ENCODE results near the gene FLYWCH1. TPM values are rescaled to one million over a fixed set of nuclear protein-coding genes. Genes with fewer than 3 reads are reported as not detected.
A peak's percentile ranks its signal among the peaks of the same experiment; 100 is the strongest.
"Not testable (repeated sequence)": the region's sequence is repeated elsewhere in the genome, so short reads cannot be mapped to it uniquely, and the experiment has no call there.

FLYWCH1 gene
- polyA plus RNA-seq, 5 donors, result 14.7 to 41.5 (median 20.0) TPM

DNA sequence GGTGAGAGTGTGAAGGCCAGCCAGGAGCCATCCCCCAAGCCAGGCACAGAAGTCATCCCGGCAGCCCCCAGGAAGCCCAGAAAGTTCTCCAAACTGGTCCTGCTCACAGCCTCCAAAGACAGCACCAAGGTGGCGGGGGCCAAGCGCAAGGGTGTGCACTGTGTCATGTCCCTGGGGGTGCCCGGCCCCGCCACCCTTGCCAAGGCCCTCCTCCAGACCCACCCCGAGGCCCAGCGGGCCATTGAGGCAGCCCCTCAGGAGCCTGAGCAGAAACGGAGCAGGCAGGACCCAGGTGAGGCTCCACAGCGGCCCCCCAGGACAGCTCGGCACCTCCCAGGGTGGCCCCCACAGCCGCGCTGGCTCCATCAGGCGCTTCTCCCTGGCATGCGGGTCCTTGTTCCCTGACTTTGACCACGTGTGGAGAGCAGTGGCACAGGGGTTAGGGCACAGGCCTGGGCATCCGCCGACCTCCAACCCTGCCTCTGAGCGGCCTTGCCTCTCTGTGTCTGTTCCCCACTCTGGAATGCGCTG lies 15.2 kb upstream of the FLYWCH1 start:
- no peak for DNase-seq

GRCh38 chr16:2897110-2897509 lies 14.6 kb upstream of the FLYWCH1 start:
- DNase-seq, result no peak

DNA sequence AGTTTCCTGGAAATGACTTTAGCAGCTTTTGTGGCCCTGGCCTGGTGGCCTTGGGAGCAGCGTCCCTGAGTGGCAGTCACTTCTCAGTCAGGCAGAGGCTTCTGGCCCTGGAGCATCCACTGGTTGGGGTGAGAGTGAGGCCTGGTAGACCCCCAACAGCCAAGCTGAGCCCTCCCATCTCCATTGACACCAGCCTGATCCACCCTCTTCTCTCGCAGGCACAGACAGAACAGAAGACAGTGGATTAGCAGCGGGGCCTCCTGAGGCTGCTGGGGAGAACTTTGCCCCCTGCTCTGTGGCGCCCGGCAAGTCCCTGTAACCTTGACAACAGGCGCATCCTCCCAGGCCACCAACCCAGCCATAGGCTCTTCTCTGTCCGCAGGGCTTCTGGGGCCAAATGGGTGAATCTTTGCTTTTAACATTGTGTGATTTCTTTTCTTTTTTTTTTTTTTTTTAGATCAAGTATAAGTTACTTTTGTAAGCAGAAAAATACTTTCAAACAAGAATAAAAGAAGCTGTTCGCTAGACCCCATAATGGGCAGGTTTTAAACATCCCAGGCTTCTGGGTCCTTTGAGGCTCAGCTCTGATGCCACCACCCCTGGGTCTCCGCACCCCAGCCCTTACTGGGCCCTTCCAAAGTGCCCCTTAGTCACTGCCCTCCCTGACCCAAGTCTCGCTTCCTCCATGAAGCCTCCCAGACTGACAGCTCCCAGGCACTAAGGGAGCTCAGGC lies 12.7 kb upstream of the FLYWCH1 start:
- DNase-seq, result no peak

DNA sequence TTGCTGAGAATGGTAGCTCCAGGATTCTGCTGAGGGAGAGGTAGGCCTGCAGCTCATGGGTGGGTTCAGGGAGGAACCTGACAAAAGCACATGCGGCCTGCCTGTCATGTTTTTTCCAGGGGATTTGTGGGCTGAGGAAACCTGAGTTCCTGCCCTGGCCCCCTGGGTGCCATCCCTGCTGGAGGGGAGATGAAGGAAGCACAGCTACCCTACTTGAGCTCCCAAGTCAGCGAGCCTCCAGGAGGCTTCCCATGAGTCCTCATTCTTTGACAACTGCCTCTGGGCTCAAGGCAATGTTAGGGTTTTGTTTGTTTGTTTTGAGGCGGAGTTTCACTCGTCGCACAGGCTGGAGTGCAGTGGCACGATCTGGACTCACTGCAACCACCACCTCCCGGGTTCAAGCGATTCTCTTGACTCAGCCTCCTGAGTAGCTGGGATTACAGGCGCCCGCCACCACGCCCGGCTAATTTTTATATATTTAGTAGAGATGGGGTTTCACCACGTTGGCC lies 12.1 kb upstream of the FLYWCH1 start:
- no peak for DNase-seq

DNA sequence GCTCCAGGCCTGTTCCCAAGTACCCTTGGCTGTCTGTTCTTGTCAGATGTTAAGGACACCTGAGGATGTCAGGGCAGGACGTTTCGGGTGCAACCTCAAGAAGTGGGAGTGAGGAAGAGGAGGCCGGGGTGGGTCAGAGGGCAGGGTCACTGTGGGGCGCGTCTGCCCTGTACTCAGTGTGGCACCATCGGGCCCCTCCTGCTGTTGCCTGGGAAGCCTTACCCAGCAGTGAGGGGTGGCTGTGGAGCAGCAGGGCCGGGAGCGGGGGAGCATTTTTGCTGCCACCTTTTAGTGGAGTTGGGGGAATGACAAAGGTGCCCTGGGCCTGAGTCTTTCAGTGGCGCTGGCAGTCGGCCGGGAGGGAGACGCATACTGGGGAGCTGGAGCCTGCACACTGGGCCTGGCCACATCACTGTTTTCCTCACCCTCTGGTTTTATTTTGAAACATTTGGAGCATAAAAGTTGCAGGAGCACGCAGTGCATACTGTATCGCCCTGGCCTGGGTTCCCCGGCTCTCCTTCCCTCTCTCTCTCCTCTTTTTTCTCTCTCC lies 11.1 kb upstream of the FLYWCH1 start:
- DNase-seq, result no peak

- no peak for DNase-seq
These were observed 9.2 kb upstream of the FLYWCH1 start for GRCh38 chr16:2902337-2903130.

DNA sequence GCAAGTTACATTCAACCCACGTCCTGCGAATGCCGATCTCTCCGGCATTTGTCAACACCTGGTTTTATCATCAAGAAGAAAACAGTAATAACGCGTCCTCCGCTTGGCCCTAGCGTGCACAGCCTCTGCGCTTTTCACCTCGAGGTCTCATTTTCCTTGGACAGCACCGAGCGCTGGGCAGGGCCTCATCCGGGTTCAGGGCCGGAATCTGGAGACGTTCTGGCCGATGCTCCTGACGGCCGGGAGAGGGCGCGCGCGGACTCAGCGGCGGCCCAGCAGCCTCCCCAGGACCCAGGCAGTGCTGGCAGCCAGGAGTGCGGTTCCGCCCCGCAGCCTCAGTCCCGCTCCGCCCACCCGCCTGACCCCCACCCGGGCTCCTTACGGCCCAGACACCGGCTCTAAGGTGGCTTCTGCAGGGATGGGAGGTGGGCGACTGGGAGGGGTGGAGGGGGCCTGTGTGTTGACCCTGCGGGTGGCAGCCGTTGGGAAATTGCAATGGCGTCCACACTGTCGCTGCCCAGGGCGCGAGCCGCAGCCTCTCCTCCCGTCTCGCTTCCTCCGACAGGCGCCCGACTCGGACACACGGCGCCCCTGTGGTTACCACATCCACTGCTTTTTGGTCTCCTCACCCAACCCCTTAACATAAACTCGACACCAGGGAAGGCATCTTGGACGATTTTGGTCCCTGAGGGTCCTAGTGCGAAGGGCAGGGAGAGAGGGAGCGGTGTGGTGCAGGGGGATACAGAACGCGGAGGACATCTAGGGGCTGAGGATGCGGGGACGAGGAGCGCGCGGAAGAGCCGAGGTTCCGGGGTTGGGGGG lies 7.4 kb upstream of the FLYWCH1 start:
- DNase-seq, result peak; percentile 81 to 84

- peak in 1 of 2 donors; percentile 39 for DNase-seq
These were observed 6.8 kb upstream of the FLYWCH1 start for GRCh38 chr16:2904922-2905240.

DNA sequence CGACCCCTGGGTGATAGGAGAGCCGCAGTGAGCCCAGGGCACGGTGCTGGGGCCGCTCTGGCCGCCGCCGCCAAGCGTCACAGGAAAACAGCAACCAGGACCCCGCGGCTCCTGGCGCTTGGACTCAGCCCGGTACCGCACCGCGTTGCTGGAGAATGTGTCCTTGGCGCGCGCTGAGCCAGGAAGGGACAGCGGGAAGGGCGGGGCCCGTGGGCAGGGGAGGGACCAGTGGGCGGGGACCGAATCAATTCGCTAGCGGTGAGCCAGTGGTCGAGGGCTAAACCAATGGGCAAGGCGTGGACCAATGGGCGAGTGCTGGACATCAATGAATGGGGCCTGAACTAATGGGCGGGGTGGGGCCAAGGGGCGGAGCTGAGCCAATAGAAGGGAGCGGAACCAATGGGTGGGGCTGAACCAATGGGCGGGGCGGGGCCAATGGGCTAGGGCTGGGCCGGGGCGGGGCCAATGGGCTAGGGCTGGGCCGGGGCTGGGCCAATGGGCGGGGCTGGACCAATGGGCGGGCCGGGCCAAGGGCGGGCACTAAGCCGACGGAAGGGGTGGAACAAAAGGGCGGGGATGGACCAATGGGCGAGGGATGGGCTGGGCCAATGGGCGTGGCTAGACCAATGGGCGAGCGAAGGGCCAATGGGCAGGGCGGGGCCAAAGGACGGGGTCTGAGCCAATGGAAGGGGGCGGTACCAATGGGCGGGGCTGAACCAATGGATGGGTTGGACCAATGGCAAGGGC lies 6.3 kb upstream of the FLYWCH1 start:
- DNase-seq, result peak; percentile 83 to 89

DNA sequence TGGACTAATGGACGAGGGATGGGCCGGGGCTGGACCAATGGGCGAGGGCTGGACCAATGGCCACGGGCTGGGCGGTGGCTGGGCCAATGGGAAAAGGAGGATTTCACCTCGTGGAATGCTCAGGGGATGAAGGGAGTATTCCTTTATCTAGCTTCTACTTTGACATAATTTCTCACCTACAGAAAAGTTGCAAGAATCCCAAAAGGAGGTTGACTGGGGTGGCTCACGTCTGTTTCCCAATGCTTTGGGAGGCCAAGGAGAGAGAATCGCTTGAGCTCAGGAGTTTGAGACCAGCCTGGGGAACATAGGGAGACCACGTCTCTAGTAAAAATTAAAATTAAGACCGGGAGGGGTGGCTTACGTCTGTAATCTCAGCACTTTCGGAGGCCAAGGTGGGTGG lies 5.7 kb upstream of the FLYWCH1 start:
- no peak for DNase-seq

DNA sequence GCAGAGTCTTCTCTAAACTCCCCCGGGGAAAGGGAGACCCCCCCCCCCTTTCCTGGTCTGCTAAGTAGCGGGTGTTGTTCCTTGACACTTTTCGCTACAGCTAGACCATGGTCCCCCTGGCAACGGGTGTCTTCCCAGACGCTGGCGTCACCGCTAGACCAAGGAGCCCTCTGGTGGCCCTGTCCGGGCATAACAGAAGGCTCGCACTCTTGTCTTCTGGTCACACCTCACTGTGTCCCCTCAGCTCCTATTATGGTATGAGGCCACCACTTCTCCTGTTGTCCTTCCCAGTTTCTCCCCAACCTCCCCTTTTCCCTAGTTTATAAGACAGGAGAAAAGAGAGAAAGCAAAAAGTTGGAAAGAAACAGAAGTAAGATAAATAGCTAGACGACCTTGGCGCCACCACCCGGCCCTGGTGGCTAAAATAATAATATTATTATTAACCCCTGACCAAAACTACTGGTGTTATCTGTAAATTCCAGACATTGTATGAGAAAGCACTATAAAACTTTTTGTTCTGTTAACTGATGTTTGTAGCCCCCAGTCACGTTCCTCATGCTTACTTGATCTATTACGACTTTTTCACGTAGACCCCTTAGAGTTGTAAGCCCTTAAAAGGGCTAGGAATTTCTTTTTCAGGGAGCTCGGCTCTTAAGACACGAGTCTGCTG lies 4.5 kb upstream of the FLYWCH1 start:
- DNase-seq, result not testable (repeated sequence)

DNA sequence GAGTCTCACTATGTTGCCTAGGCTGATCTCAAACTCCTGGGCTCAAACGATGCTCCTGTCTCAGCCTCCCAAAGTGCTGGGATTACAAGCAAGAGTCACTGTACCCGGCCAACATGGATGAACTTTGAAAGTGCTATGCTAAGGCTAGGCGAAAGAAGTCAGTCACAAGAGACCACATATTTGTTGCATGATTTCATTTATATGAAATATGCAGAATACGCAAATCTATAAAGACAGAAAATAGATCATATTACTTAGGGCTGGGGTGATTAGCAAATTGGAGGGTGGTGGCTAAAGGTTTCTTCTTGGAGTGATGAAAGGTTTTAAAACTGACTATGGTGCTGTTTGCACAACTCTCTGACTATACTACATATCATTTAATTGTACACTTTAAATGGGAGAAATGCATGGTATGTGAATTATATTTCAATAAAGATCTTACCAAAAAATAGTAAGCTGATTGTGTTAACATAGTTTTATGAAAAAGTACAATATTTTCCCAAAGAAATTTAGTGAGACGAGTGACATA lies 1.2 kb upstream of the FLYWCH1 start:
- DNase-seq, result no peak

- DNase-seq, result peak; percentile 31 to 41
These were observed 834 bp downstream of the FLYWCH1 start for GRCh38 chr16:2912330-2913199.

- DNase-seq, result no peak
These were observed 1.9 kb downstream of the FLYWCH1 start for GRCh38 chr16:2913603-2914002.

DNA sequence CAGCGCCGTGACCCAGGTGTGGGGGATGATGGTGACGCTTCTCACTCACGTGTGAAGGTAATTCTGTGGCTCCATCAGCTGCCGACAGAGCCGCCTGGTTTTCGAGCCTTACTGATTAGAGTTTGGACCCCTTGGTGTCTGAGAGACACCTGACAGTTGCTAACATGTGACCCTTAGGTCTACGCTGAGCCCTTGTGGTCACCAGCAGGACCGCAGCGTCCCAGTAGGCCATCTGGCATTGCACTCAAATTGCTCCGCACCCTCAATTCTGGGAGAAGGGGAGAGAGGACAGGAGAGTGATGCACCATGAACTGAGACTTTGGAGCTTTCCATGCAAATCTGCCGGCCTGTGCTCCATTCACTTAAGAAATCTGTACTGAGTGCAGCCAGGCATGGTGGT lies 2.5 kb downstream of the FLYWCH1 start:
- no peak for DNase-seq

GRCh38 chr16:2915196-2915929 lies 3.6 kb downstream of the FLYWCH1 start:
- no peak for DNase-seq

DNA sequence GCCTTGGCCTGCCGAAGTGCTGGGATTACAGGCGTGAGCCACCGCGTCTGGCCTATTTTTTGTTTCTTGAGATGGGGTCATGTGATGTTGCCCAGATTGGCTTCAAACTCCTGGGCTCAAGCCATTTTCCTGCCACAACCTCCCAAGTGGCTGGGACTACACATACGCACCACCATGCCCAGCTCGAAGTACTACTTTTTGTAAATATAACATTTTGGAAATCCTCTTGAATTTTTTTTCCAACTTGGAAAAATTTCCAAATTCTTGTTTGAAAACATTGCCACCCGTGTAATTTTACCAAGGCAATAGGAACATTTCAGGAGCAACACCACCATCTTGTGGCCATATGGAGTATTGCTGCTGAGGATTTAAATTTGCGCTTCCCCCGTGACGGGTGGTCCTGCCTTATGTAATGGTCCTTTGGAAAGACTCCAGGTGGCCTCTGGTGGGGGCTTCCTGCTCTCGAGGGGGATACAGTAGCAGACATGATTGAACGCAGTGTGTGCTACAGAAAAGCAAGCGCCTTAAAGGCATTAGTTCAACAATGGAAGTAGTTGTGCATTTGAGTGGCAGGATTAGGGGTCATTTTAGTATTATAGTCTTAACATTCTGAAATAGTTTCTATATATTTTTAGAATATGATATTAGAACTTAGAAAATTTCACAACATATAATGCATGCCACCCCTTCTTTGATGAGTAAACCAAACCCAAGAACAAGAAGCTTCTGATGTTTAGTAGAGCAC lies 8.0 kb downstream of the FLYWCH1 start:
- DNase-seq, result peak; percentile 67 to 78

- DNase-seq, result peak in 1 of 2 donors; percentile 41
These were observed 11.8 kb downstream of the FLYWCH1 start for GRCh38 chr16:2923481-2923880.
